Measurements from ENCODE around the gene BBS5.
"Not testable (repeated sequence)": the region's sequence is repeated elsewhere in the genome, so short reads cannot be mapped to it uniquely, and the experiment has no call there.

Gene BBS5

GRCh38 chr2:169490834-169491233, 11.5 kb downstream of the BBS5 start:
- DNase-seq: no peak

GRCh38 chr2:169491378-169491777, 12.1 kb downstream of the BBS5 start:
- DNase-seq: no peak

GRCh38 chr2:169493360-169493759, 14.1 kb downstream of the BBS5 start:
- DNase-seq: no peak

- no peak for DNase-seq
These were observed 16.1 kb downstream of the BBS5 start for GRCh38 chr2:169495310-169495928.

GRCh38 chr2:169504651-169505050, 25.4 kb downstream of the BBS5 start:
- no peak for DNase-seq

GRCh38 chr2:169507698-169508097, 28.4 kb downstream of the BBS5 start:
- DNase-seq: no peak

GRCh38 chr2:169509298-169509885, 30.1 kb downstream of the BBS5 start, which contains the start of gene KLHL41:
Gene KLHL41 (plus strand): TSS chr2:169509702. CDS start chr2:169509779, 77 bp downstream.
- DNase-seq: no peak

GRCh38 chr2:169509955-169510354, 30.7 kb downstream of the BBS5 start:
- DNase-seq: no peak

GRCh38 chr2:169510496-169510895, 31.2 kb downstream of the BBS5 start:
- DNase-seq: no peak

GRCh38 chr2:169511818-169512217, 32.5 kb downstream of the BBS5 start:
- DNase-seq: no peak

GRCh38 chr2:169512525-169512924, 33.2 kb downstream of the BBS5 start:
- DNase-seq: no peak

GRCh38 chr2:169513094-169513493, 33.8 kb downstream of the BBS5 start:
- DNase-seq: no peak

GRCh38 chr2:169513926-169514325, 34.6 kb downstream of the BBS5 start:
- DNase-seq: no peak

GRCh38 chr2:169514758-169515157, 35.5 kb downstream of the BBS5 start:
- not testable (repeated sequence) for DNase-seq

- DNase-seq: not testable (repeated sequence)
These were observed 37.2 kb downstream of the BBS5 start for GRCh38 chr2:169516488-169516995.

- no peak for DNase-seq
These were observed 41.6 kb downstream of the BBS5 start for GRCh38 chr2:169520896-169521295.

- no peak for DNase-seq
These were observed 44.4 kb downstream of the BBS5 start for GRCh38 chr2:169523681-169524080.

- no peak for DNase-seq
These were observed 46.1 kb downstream of the BBS5 start for GRCh38 chr2:169525434-169525833.

GRCh38 chr2:169526451-169526850, 47.2 kb downstream of the BBS5 start:
- DNase-seq: no peak

- no peak for DNase-seq
These were observed 49.0 kb downstream of the BBS5 start for GRCh38 chr2:169528271-169528701.

GRCh38 chr2:169539460-169539859, 60.2 kb downstream of the BBS5 start:
- DNase-seq: not testable (repeated sequence)

GRCh38 chr2:169540146-169540545, 60.9 kb downstream of the BBS5 start:
- DNase-seq: no peak

GRCh38 chr2:169542433-169542832, 63.1 kb downstream of the BBS5 start:
- DNase-seq: no peak

- no peak for DNase-seq
These were observed 67.5 kb downstream of the BBS5 start for GRCh38 chr2:169546756-169547155.

All from NCI-H524 treated with DMSO at 0.1 percent for 48 hours (cell line).